Mucosa of rectum (tissue), 2 donors: ENCODE measurements around the gene PRRC1.

Experiments
- H3K27ac ChIP-seq, 2 donors: one replicate each; pipeline ENCODE4 v1.7.0; 2013; ENCODE audit warnings: inconsistent platforms in 2 of 2, low read depth in 2 of 2, low read length in 2 of 2
- H3K27me3 ChIP-seq, 2 donors: one replicate each; pipeline ENCODE4 v1.7.0; 2013; ENCODE audit warnings: low read length in 2 of 2; ENCODE audit not compliant: control insufficient read depth in 2 of 2, insufficient read depth in 2 of 2
- H3K36me3 ChIP-seq, 2 donors: one replicate each; pipeline ENCODE4 v1.7.0; 2013; ENCODE audit warnings: low read length in 2 of 2; ENCODE audit not compliant: control insufficient read depth in 2 of 2, insufficient read depth in 2 of 2
- H3K4me1 ChIP-seq, 2 donors: one replicate each; pipeline ENCODE4 v1.7.0; 2013; ENCODE audit warnings: low read length in 2 of 2, mild to moderate bottlenecking in 1 of 2; ENCODE audit not compliant: control insufficient read depth in 2 of 2, insufficient read depth in 2 of 2
- H3K4me3 ChIP-seq, 2 donors: one replicate each; pipeline ENCODE4 v1.7.0; 2013; ENCODE audit warnings: low read length in 2 of 2
- H3K9ac ChIP-seq, 2 donors: one replicate each; pipeline ENCODE4 v1.7.0; 2013; ENCODE audit warnings: low read length in 2 of 2, low read depth in 1 of 2, mild to moderate bottlenecking in 1 of 2
- H3K9me3 ChIP-seq, 2 donors: one replicate each; pipeline ENCODE4 v1.7.0; 2013; ENCODE audit warnings: low read length in 2 of 2; ENCODE audit not compliant: control insufficient read depth in 2 of 2
- donor health status: healthy.
- donor health status: Normal muscosa, but diverticular disease.

The PRRC1 gene

GRCh38 chr5:127513408-127513970 lies 4.0 kb upstream of the PRRC1 start:
- Histone ChIP-seq H3K9me3 (no peaks in the 10 kb centered on the region), H3K36me3 (no peaks in the 10 kb centered on the region), H3K27ac (no peak overlapping the region), H3K9ac (no peak overlapping the region), H3K4me3 (no peak overlapping the region), H3K27me3 (no peaks in the 10 kb centered on the region), H3K4me1 (peaks cover 4% of the 10 kb centered on the region in 2 donors)

GRCh38 chr5:127514816-127515215 lies 2.6 kb upstream of the PRRC1 start:
- H3K36me3 ChIP-seq, result peaks cover 0 to 2% of the 10 kb centered on the region in 2 donors
- H3K27ac ChIP-seq, result no peak overlapping the region
- peaks cover 8 to 10% of the 10 kb centered on the region in 2 donors for H3K4me1 ChIP-seq
- H3K9me3 ChIP-seq, result no peaks in the 10 kb centered on the region
- H3K9ac ChIP-seq, result no peak overlapping the region
- H3K4me3 ChIP-seq, result no peak overlapping the region
- no peaks in the 10 kb centered on the region for H3K27me3 ChIP-seq

DNA sequence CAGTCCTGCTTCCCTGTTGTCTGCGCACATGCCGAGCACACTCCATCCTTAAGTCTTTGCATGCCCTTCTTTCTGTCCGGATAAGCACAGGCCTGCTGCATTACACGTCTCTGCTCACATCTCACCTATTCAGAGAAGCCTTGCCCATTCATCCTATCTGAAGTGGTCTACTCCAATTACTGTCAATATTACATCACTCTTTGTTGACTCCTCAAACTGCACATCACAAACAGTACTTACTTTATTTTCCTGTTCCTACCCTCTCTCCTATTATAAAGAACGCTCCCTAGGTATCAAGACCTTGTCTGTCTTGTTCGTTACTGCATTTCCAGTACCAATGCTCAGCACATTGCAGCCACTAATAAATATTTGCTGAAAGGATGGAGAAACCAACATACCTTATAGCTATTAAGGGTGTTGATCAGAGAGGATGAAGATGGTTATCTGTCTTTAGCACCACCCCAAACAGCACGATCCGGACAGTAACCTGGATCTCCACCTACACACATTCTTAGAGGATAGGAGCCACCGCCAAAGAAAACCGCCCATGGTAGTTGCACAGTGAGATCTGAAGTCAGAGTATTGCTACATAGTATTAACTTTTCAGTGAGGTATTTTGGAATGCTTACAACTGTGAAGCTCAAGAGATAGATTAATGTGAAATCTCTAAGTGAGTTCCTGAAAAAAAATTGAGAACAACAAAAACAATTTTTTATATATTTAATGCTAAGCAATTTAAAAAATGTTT lies 1.6 kb upstream of the PRRC1 start:
- Histone ChIP-seq H3K27ac (no peak overlapping the region), H3K36me3 (peaks cover 0 to 9% of the 10 kb centered on the region in 2 donors), H3K9me3 (no peaks in the 10 kb centered on the region), H3K27me3 (no peaks in the 10 kb centered on the region), H3K4me1 (peaks cover 8 to 10% of the 10 kb centered on the region in 2 donors), H3K4me3 (no peak overlapping the region), H3K9ac (no peak overlapping the region)

DNA sequence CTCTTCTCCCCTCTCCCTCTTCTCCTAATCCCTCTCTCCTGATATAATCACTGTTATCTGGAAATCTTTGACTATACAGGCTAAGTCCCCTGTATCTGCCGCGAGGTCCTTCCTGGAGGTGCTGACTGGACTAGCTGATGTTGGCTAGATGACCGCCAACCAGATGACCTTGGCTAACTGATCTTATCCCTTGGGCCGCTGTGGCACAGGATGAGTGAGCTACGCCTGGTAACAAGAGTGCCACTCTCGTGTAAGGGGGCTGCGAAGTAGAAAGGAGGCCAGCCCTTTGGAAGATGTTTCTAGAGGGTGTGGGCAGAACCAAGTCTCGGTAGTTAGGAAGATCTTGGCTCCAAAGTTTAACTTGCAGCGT lies 345 bp upstream of the PRRC1 start:
- peak overlapping the region; percentile 5 to 51 for H3K9ac ChIP-seq
- peaks cover 0 to 9% of the 10 kb centered on the region in 2 donors for H3K36me3 ChIP-seq
- H3K4me3 ChIP-seq, result peak overlapping the region; percentile 67 to 73
- peak overlapping the region in 1 of 2 donors; percentile 1 for H3K27ac ChIP-seq
- H3K9me3 ChIP-seq, result no peaks in the 10 kb centered on the region
- H3K27me3 ChIP-seq, result no peaks in the 10 kb centered on the region
- peaks cover 8 to 10% of the 10 kb centered on the region in 2 donors for H3K4me1 ChIP-seq

GRCh38 chr5:127518319-127518621 lies 830 bp downstream of the PRRC1 start:
- Histone ChIP-seq H3K9ac (peak overlapping the region; percentile 86 to 97), H3K4me1 (peaks cover 8 to 10% of the 10 kb centered on the region in 2 donors), H3K27me3 (no peaks in the 10 kb centered on the region), H3K4me3 (peak overlapping the region; percentile 93 to 99), H3K36me3 (peaks cover 4 to 12% of the 10 kb centered on the region in 2 donors), H3K27ac (peak overlapping the region; percentile 93 to 94), H3K9me3 (no peaks in the 10 kb centered on the region)

DNA sequence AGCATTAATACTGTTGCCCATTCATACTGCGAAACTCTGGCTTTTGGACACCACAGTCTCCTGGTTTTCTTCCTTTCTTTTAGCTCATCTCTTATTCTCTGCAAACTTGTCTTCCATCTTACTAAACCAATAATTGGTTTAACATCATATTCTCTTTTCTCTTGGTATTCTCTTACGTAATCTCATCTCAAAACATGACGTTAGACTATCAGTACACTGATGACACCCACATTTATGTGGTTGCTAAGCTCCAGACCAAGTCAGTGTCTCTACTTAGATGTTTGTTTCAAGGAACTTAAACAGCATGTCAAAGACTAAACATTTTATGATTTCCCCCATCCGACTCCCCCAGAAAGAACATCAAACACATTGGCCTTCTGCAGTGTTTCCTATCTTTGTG lies 2.1 kb downstream of the PRRC1 start:
- no peaks in the 10 kb centered on the region for H3K9me3 ChIP-seq
- H3K4me1 ChIP-seq, result peaks cover 8 to 10% of the 10 kb centered on the region in 2 donors
- no peak overlapping the region for H3K27ac ChIP-seq
- peaks cover 16 to 23% of the 10 kb centered on the region in 2 donors for H3K36me3 ChIP-seq
- H3K27me3 ChIP-seq, result no peaks in the 10 kb centered on the region
- no peak overlapping the region for H3K4me3 ChIP-seq
- no peak overlapping the region for H3K9ac ChIP-seq

DNA sequence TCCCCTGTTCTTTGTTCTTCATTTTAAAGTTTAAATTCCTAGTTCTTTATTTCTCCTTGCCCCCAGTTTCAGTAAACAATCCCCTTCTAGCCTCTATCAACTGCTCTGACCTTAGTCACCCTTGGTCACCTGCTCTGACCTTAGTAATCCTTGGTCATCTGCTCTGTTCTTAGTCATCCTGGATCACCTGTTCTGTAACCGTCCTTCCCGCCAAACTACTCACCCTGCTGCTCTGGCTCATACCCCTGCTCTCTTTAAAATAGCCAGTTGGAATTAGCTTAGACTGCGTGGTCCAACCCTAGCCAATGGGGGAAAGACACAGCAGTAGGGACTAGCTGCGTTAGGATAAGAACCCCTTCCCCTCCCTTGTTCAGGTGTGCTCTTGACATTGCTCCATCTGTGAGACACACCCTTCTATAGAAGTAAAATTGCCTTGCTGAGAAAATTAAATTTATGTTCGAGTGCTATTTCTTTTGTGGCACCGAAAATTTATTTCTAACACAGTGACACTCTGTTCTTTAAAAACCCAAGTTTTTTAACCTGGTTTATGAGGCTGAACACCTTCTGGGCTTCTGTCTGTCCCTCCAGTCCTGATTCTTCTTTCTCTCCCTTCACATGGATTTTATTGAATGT lies 3.8 kb downstream of the PRRC1 start:
- Histone ChIP-seq H3K4me3 (no peak overlapping the region), H3K9ac (no peak overlapping the region), H3K27me3 (no peaks in the 10 kb centered on the region), H3K9me3 (no peaks in the 10 kb centered on the region), H3K4me1 (peaks cover 8 to 10% of the 10 kb centered on the region in 2 donors), H3K36me3 (peaks cover 29 to 32% of the 10 kb centered on the region in 2 donors), H3K27ac (no peak overlapping the region)

GRCh38 chr5:127525181-127525580 lies 7.7 kb downstream of the PRRC1 start:
- no peak overlapping the region for H3K4me3 ChIP-seq
- H3K9me3 ChIP-seq, result no peaks in the 10 kb centered on the region
- H3K27ac ChIP-seq, result no peak overlapping the region
- H3K36me3 ChIP-seq, result peaks cover 53 to 54% of the 10 kb centered on the region in 2 donors
- no peaks in the 10 kb centered on the region for H3K4me1 ChIP-seq
- no peaks in the 10 kb centered on the region for H3K27me3 ChIP-seq
- no peak overlapping the region for H3K9ac ChIP-seq

- Histone ChIP-seq H3K36me3 (peaks cover 63% of the 10 kb centered on the region in 2 donors), H3K4me1 (no peaks in the 10 kb centered on the region), H3K9ac (no peak overlapping the region), H3K27ac (no peak overlapping the region), H3K27me3 (no peaks in the 10 kb centered on the region), H3K4me3 (no peak overlapping the region), H3K9me3 (no peaks in the 10 kb centered on the region)
Measured at GRCh38 chr5:127529904-127530682, 12.7 kb downstream of the PRRC1 start.

DNA sequence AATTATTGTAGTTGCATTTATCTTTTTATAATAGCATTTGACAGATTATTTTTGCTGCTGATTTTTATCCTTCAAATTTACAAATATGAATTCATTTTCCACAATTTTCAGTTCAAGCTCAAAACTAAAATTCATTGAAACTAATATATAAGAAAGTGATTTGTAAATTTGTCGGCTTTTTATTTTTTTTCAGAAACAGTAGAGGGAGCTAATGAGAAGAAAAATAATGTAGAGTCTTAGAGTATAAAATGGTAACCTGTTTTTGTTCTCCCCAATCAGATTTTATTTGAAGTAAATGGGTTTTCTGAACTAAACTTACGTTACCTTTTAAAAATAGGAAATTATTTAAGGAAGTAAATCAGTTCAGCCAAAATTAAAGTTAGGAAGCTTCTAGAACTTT lies 19.2 kb downstream of the PRRC1 start:
- Histone ChIP-seq H3K9me3 (no peaks in the 10 kb centered on the region), H3K27ac (no peak overlapping the region), H3K4me1 (no peaks in the 10 kb centered on the region), H3K27me3 (no peaks in the 10 kb centered on the region), H3K36me3 (peaks cover 54 to 66% of the 10 kb centered on the region in 2 donors), H3K4me3 (no peak overlapping the region), H3K9ac (no peak overlapping the region)
